ENCODE results near the gene WDR74.
A peak's percentile ranks its signal among the peaks of the same experiment; 100 is the strongest.
"Not testable (repeated sequence)": the region's sequence is repeated elsewhere in the genome, so short reads cannot be mapped to it uniquely, and the experiment has no call there.

Gene WDR74

DNA sequence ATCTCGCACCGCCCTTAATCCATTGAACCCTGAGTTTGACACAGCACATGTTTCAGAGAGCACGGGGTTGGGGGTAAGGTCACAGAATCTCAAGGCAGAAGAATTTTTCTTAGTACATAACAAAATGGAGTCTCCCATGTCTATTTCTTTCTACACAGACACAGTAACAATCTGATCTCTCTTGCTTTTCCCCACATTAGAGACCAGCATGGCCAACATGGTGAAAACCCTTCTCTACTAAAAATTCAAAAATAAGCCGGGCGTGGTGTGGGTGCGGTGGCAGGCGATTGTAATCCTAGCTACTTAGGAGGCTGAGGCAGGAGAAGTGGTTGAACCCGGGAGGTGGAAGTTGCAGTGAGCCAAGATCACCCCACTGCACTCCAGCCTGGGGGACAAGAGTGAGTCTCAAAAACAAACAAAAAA is 19.9 kb upstream of the WDR74 start:
- not testable (repeated sequence) for DNase-seq

DNA sequence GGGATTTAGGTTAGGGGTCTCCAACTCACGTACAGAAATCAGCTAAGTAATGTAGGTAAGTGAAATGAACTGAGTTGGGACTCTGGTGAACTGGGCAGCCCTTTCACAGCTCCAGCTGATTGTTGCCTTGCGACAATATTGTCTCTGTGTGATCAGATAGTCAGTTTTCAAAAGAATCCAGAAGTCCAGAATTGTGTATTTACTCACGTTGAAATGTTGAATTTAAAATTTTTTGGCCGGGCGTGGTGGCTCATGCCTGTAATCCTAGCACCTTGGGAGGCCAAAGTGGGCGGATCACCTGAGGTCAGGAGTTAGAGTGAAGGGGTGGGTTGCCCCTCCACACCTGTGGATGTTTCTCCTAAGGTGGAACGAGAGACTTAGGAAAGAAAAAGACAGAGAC is 18.8 kb upstream of the WDR74 start:
- no peak for DNase-seq

GRCh38 chr11:62857541-62857982 is 18.2 kb upstream of the WDR74 start:
- DNase-seq = no peak

DNA sequence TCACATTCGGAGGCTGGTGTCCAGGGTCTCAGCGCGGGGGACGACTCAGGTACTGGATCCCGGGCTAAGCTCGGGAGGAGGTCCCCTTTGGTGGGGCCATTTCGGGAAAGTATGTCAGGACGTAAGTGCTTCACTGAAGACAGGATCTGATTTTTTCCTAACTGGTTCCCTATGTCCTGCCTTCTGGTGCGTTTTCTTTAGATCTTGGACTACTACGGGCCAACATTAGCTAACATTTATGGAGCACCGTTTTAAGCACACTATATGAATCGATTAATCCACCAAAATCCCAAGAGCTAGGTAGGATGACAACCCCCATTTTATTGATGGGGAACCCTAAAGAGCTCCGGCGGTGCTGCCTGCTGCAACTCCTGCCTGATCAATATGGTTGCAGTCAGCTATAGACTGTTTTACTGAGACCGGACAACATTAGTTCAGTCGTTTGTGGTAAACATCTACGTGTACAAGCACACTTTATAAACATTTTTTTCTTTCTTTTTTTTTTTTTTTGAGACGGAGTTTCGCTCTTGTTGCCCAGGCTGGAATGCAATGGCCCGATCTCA is 17.0 kb upstream of the WDR74 start:
- DNase-seq = no peak

DNA sequence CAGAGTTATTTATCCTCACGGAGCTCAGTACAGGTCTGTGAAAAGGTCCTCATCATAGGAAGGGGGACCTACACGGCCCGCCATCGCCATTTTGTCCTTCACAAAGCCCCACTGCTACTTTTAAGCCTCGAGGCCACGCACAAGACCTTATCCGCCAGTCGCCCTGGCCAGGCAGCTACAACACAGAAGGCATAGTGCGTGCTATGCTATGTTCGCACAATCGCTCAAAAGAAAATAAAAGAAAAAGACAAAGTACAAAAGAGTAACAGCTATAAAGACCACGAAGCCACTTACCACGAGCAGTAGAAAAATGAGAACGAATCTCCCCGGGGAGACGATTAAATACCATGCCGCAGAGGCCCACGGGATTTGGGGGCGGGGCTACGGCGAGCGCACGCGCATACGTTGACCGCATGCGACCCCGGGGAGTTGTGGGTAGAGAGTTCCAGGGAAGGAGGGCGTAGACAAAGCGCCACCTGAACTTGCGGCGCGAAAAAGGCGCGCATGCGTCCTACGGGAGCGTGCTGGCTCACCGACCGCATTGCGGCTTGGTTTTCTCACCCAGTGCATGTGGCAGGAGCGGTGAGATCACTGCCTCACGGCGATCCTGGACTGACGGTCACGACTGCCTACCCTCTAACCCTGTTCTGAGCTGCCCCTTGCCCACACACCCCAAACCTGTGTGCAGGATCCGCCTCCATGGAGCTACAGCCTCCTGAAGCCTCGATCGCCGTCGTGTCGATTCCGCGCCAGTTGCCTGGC is 16.4 kb upstream of the WDR74 start:
- peak; percentile 80 for DNase-seq

DNA sequence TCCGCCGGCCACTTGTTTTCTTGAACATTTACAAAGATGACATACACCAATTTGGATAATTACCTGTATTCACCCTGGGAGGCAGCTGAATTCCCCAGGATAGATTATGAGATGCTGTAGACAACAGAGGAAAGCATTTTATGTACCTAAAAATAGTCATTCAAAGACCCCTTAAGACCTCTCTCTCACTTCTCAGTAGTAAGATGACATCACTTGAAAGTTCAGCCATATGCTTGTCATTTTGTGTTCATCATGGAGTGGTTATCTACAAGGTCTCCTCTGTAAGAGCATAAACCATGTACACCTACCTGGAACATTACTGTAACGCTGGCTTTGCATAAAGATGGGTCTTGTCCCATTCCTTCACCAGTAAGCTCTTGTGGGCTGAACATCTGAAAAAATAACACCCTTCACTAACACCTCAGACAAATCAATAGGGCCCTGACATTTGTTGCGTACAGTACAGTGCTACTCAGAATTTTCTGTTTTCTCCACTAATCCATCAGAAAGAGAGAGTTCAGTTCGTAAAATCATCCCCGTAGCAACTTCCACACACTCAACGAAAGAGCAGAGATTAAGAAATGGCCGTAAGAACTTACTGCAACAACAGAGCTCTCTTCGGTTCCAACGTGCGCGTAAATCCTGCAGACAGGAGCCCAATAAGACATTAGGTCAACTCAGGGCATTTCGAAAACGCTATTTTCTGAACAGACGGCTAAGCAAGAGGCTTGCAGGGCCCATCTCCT is 15.6 kb upstream of the WDR74 start:
- no peak for DNase-seq

- DNase-seq = no peak
These were observed 14.8 kb upstream of the WDR74 start for GRCh38 chr11:62854013-62854824.

DNA sequence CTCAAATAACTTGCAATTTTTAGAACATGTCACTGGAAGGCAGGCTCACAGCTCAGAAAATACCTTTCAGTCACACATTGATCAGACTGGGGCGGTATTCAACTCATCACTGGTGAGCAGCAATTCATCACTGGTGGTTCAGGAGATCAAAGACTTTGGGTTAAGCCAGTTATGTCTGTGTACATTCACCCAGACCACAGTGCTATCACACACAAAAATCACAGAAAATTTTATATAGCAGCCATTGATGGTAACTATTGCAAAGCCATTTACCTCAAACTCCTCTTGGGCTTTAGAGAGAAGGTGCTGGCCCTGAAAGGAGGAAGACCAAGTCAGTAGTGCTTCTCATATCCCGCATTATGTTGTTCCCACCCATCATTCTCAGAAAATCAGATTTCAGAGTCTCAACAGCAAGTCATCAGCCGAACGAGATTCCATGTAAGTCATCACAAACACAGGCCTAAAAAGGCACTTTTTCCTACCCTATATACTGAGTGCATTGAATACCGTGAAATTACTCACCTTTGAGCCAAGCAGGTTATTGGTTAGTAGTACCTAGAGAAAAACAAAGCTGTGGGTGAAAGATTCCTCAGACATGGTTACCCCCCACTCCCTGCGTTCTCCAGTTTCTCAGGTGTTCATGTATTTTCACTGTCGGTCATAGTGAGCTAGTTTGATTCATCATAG is 14.0 kb upstream of the WDR74 start:
- DNase-seq = no peak

DNA sequence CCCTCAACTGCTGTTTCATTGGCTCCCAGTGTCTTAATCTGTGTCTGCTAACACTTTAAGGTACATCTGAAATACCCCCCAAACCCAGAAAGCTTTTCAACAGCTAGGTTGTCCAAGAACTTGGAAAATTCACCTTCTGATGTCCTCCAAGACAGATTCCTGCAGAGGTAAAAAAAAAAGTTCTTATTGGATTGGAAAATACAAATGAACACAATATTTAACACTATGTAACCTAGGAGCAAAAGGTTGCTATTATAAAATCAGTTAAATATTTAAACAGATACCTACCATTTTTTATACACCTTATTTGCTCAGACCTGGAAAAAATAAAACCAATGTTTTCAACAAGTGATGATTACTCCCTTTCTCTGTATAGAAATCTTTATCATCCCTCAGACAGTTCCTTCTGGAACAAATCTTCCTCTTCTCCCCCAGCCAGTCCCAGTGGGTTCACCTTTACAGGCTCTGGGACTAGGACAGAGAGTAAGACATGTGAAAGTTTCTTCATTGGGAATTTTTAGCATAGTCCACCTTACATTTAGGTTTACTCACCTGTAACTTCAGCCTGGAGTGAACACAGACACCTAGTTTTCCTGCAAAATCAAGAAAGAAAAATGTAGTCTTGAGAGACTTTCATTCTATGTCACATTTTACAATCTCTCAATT is 13.3 kb upstream of the WDR74 start:
- no peak for DNase-seq

- DNase-seq = peak; percentile 60
These were observed 12.6 kb upstream of the WDR74 start for GRCh38 chr11:62851807-62852522.

GRCh38 chr11:62850911-62851806 is 11.8 kb upstream of the WDR74 start:
- peak; percentile 70 for DNase-seq

GRCh38 chr11:62847767-62848314 is 8.5 kb upstream of the WDR74 start:
- no peak for DNase-seq

DNA sequence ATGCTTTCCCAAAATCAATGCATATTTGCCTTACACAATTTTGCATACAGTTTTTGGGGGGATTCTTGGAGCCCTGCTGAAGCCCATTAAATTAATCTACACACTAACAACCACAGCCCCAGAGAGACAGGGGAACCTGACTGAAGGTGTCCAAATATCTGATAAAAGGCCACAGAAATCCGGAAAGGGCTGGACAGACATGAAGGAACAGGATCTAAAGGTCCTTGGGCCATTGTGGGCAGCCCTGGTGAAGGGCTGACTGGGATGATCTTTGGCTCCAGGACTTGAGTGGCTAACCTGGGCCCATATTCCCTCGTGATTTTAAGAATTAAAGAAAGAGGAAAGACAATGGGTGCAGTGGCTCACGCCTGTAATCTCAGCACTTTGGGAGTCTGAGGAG is 6.8 kb upstream of the WDR74 start:
- no peak for DNase-seq

GRCh38 chr11:62844154-62844553 is 4.8 kb upstream of the WDR74 start:
- no peak for DNase-seq

DNA sequence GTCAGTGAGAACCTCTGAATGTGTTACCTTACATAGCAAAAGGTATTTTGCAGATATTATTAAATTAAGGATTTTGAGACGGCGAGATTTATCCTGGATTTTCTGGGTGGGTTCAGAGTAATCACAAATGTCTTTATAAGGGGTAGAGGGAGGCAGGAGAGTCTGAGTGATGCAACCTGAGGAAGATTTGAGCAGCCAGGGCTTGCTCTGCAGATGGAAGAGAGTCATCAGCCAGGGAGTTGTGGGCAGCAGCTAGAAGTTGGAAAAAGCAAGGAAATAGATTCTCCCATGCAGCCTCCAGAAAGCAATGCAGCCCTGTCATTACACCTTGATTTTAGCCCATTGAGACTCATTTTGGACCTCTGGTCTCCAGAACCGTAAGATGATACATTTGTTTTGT is 4.1 kb upstream of the WDR74 start:
- DNase-seq = no peak

DNA sequence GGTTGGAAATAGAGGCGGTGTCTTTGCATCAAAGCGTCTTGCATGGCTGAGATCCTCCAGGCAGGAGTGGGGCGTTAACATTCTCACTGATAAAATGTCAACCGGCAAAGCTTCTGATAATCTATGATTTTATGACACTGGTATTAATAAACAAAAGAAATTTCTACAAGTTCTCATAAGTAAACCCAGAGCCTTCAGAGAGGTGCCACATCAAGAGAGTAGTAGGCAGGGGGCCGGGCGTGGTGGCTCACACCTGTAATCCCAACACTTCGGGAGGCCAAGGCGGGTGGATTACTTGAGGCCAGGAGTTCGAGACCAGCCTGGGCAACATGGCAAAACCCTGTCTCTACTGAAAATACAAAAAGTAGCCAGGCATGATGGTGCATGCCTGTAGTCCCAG is 3.5 kb upstream of the WDR74 start:
- DNase-seq = not testable (repeated sequence)

DNA sequence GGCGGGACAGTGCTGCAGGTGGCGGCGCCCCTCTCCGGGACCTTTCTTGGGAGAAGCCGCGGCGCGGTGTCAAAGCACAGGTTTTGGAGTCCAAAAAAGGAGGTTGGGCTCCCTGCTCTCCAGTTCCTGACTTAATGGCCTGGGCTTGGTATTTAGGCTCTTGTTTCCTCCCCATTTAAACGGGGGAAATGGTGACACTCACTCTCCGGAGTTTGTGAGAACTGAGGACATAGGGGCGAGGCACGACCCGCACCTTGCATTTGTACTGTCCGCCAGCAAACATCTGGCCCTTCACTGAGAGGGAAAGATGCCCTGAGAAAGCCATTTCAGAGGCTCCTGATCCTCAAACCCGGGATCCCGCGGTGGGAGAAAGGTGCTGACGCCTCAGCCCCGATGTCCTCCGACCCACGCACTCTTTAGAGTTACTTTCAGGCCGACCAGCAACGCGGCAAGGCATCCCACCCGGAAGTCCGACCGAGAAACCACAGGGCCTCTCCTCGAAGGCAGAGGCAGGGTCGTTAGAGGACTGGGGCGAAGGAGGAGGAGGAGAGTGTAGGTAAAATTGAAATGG is 2.9 kb upstream of the WDR74 start:
- no peak for DNase-seq

DNA sequence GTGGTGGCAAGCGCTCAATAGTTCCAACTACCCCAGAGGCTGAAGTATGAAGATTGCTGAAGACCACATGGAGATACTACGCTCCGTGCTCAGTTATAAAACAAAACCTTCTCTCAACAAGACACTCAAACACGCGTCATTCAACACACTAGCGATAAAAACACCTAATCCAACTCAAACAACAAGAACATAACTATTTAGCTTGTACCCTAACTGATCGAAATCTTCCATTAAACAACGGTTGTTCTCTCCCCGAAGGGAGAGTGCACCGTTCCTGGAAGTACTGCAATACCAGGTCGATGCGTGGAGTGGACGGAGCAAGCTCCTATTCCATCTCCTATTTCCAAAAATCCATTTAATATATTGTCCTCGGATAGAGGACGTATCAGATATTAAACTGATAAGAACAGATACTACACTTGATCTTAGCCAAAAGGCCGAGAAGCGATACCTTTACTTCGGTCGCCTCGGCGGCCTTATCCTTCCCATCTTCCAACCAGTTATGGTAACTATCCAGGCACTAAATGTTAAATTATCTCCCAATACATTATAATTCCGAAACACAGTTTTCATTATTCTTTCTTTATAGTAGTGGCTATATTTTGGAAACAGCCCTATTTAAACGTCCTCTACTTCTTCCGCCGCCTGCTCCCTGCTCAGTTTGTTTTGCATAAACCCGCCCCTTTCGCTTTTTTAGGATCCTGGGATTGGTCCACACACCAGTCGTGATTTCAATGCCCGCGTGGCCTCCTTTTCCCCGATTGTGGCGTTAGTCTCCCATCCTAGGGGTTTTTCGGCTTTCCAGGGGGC is 2.2 kb upstream of the WDR74 start:
- peak; percentile 98 for DNase-seq

Measured in DMS 273 treated with DMSO at 0.1 percent for 48 hours (cell line).